D721Med (cell line): ENCODE data around the gene TSPAN3.
A peak's percentile ranks its signal among the peaks of the same experiment; 100 is the strongest.

ENCODE experiments used
- DNase-seq: peaks from one replicate; pipeline ENCODE4 v3.0.0; 2011; ENCODE audit warnings: low spot score; ENCODE audit not compliant: insufficient read length
- FAIRE-seq: peaks from 2 replicates; lab custom pipeline; 2011; peaks lifted over from hg19 to GRCh38; lab: Jason Lieb, UNC
- CTCF ChIP-seq: IDR thresholded peaks from 2 replicates; pipeline ENCODE4 v1.5.1; 2012; ENCODE audit warnings: mild to moderate bottlenecking, control low read depth; ENCODE audit not compliant: insufficient read depth; ENCODE audit errors: missing control alignments

Gene TSPAN3

GRCh38 chr15:77111789-77112188 lies 40.9 kb upstream of the TSPAN3 start:
- FAIRE-seq (no peak), DNase-seq (no peak)
- TF ChIP-seq CTCF: no peak

- TF ChIP-seq CTCF: peak; percentile 89
- DNase-seq (peak; percentile 47), FAIRE-seq (no peak)
Measured at GRCh38 chr15:77107531-77108355, 36.8 kb upstream of the TSPAN3 start.

GRCh38 chr15:77107068-77107467 lies 36.2 kb upstream of the TSPAN3 start:
- DNase-seq: no peak
- FAIRE-seq: no peak
- TF ChIP-seq CTCF: no peak

GRCh38 chr15:77104155-77104554 lies 33.2 kb upstream of the TSPAN3 start:
- FAIRE-seq (no peak), DNase-seq (no peak)
- TF ChIP-seq CTCF: no peak

GRCh38 chr15:77099741-77100463 lies 29.0 kb upstream of the TSPAN3 start:
- DNase-seq (no peak), FAIRE-seq (no peak)
- TF ChIP-seq CTCF: no peak

GRCh38 chr15:77098572-77098971 lies 27.7 kb upstream of the TSPAN3 start:
- DNase-seq: no peak
- FAIRE-seq: no peak
- no peak for TF ChIP-seq CTCF

GRCh38 chr15:77097921-77098320 lies 27.0 kb upstream of the TSPAN3 start:
- no peak for DNase-seq
- no peak for FAIRE-seq
- no peak for TF ChIP-seq CTCF
